ENCODE data around the gene PLEKHJ1. TPM values are rescaled to one million over a fixed set of nuclear protein-coding genes. Genes with fewer than 3 reads are reported as not detected.

The PLEKHJ1 gene
- total and polyA plus RNA-seq, 4 donors: 22.2 to 44.5 (median 37.0) TPM

DNA sequence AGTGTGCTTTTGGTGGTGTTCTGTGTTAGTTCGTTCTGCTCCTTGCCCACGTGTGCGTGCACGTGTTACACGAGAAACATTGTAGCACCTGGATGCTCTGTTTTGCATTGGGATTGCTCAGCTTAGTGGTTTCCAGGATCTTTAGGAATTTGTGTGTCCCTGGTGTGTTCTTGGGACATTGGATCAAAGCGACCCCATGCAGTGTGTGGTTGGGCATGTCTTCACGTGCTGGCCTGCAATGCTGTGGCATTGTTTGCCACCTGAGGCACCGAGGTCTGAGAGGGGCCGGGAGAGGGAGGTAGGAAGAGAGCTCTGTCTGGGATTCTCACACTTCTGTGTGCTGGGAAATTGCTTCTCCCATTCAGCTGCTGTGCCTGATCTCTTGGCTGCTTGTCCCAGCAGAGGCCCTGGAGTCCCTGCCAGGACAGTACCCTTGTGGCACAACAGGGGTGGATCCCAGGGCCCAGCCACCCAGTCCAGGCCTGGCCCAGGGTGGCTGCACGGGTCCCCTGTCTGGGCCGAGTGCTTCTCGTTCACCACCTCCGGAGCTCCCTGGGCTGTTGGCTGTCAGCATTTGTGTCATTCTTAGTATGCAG, 11.3 kb downstream of the PLEKHJ1 start:
- TF ChIP-seq FOXA1 (IDR thresholded peaks at IDR 0.05): no peak
- TF ChIP-seq, protein P1, sequence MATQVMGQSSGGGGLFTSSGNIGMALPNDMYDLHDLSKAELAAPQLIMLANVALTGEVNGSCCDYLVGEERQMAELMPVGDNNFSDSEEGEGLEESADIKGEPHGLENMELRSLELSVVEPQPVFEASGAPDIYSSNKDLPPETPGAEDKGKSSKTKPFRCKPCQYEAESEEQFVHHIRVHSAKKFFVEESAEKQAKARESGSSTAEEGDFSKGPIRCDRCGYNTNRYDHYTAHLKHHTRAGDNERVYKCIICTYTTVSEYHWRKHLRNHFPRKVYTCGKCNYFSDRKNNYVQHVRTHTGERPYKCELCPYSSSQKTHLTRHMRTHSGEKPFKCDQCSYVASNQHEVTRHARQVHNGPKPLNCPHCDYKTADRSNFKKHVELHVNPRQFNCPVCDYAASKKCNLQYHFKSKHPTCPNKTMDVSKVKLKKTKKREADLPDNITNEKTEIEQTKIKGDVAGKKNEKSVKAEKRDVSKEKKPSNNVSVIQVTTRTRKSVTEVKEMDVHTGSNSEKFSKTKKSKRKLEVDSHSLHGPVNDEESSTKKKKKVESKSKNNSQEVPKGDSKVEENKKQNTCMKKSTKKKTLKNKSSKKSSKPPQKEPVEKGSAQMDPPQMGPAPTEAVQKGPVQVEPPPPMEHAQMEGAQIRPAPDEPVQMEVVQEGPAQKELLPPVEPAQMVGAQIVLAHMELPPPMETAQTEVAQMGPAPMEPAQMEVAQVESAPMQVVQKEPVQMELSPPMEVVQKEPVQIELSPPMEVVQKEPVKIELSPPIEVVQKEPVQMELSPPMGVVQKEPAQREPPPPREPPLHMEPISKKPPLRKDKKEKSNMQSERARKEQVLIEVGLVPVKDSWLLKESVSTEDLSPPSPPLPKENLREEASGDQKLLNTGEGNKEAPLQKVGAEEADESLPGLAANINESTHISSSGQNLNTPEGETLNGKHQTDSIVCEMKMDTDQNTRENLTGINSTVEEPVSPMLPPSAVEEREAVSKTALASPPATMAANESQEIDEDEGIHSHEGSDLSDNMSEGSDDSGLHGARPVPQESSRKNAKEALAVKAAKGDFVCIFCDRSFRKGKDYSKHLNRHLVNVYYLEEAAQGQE (IDR thresholded peaks at IDR 0.05): no peak
- TF ChIP-seq EGR1 (IDR thresholded peaks at IDR 0.05; ENCODE audit: low read depth in 2 of 2): no peak
- TF ChIP-seq GABPA (IDR thresholded peaks at IDR 0.05 in 1 of 2, conservative IDR thresholded peaks at IDR 0.05 in 1 of 2): no peak
- no peak for TF ChIP-seq HNF4A (conservative IDR thresholded peaks at IDR 0.05)
- TF ChIP-seq FOXA2 (IDR thresholded peaks at IDR 0.05): no peak
- TF ChIP-seq JUND (IDR thresholded peaks at IDR 0.05): no peak
- no peak for TF ChIP-seq NR2F2 (IDR thresholded peaks at IDR 0.05)
- TF ChIP-seq SP1 (IDR thresholded peaks at IDR 0.05): no peak
- TF ChIP-seq, protein P2, sequence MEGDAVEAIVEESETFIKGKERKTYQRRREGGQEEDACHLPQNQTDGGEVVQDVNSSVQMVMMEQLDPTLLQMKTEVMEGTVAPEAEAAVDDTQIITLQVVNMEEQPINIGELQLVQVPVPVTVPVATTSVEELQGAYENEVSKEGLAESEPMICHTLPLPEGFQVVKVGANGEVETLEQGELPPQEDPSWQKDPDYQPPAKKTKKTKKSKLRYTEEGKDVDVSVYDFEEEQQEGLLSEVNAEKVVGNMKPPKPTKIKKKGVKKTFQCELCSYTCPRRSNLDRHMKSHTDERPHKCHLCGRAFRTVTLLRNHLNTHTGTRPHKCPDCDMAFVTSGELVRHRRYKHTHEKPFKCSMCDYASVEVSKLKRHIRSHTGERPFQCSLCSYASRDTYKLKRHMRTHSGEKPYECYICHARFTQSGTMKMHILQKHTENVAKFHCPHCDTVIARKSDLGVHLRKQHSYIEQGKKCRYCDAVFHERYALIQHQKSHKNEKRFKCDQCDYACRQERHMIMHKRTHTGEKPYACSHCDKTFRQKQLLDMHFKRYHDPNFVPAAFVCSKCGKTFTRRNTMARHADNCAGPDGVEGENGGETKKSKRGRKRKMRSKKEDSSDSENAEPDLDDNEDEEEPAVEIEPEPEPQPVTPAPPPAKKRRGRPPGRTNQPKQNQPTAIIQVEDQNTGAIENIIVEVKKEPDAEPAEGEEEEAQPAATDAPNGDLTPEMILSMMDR (IDR thresholded peaks at IDR 0.05; ENCODE audit: low read depth, low read length, missing input control): no peak
- TF ChIP-seq, protein P3, sequence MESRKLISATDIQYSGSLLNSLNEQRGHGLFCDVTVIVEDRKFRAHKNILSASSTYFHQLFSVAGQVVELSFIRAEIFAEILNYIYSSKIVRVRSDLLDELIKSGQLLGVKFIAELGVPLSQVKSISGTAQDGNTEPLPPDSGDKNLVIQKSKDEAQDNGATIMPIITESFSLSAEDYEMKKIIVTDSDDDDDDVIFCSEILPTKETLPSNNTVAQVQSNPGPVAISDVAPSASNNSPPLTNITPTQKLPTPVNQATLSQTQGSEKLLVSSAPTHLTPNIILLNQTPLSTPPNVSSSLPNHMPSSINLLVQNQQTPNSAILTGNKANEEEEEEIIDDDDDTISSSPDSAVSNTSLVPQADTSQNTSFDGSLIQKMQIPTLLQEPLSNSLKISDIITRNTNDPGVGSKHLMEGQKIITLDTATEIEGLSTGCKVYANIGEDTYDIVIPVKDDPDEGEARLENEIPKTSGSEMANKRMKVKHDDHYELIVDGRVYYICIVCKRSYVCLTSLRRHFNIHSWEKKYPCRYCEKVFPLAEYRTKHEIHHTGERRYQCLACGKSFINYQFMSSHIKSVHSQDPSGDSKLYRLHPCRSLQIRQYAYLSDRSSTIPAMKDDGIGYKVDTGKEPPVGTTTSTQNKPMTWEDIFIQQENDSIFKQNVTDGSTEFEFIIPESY (IDR thresholded peaks at IDR 0.05): no peak
- TF ChIP-seq HNF4G (IDR thresholded peaks at IDR 0.05): no peak
- no peak for TF ChIP-seq TAF1 (conservative IDR thresholded peaks at IDR 0.05)
- no peak for TF ChIP-seq YY1 (IDR thresholded peaks at IDR 0.05)
- TF ChIP-seq, protein P4, sequence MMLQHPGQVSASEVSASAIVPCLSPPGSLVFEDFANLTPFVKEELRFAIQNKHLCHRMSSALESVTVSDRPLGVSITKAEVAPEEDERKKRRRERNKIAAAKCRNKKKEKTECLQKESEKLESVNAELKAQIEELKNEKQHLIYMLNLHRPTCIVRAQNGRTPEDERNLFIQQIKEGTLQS (IDR thresholded peaks at IDR 0.05): no peak
- no peak for TF ChIP-seq RXRA (IDR thresholded peaks at IDR 0.05)
- TF ChIP-seq, protein P5, sequence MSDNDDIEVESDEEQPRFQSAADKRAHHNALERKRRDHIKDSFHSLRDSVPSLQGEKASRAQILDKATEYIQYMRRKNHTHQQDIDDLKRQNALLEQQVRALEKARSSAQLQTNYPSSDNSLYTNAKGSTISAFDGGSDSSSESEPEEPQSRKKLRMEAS (IDR thresholded peaks at IDR 0.05): no peak
- no peak for TF ChIP-seq RAD21 (IDR thresholded peaks at IDR 0.05)
- Histone ChIP-seq H3K9ac (ENCODE audit: low read depth in 1 of 2, low read length in 2 of 2) (no peak overlapping the region), H3K4me1 (ENCODE audit: control insufficient read depth in 4 of 4, insufficient read depth in 4 of 4, low read length in 3 of 4) (peaks cover 7 to 23% (median 13%) of the 10 kb centered on the region in 4 donors), H3K27ac (ENCODE audit: low read depth in 1 of 2, low read length in 2 of 2) (no peak overlapping the region), H3K36me3 (ENCODE audit: control insufficient read depth in 4 of 4, insufficient read depth in 3 of 4, low read depth in 1 of 4, low read length in 3 of 4) (peaks cover 7 to 42% (median 13%) of the 10 kb centered on the region in 4 donors), H3K9me3 (ENCODE audit: control insufficient read depth in 4 of 4, low read length in 3 of 4) (no peaks in the 10 kb centered on the region), H3K27me3 (ENCODE audit: control insufficient read depth in 4 of 4, insufficient read depth in 4 of 4, low read length in 3 of 4) (no peaks in the 10 kb centered on the region), H3K4me3 (ENCODE audit: low read depth in 1 of 3, low read length in 3 of 3) (no peak overlapping the region)
- 93% methylated on average over 13 of the region's 13 CpGs for WGBS
- DNase-seq (ENCODE audit: low spot score): no peak
